DOHH2 (cell line): ENCODE measurements around the gene ADRA2A.

ENCODE experiments used
- H3F3A ChIP-seq: fragments of 200-600 bp; sonication (generic), shearing (Covaris generic); 2 replicates; pipeline ENCODE4 v1.6.0; 2016; ENCODE audit warnings: antibody characterized with exemption, mild to moderate bottlenecking; ENCODE audit not compliant: control insufficient read depth, insufficient read depth
- H3K27ac ChIP-seq: fragments of 200-600 bp; sonication (generic); 2 replicates; pipeline ENCODE4 v1.5.1; 2014; ENCODE audit warnings: low read depth, mild to moderate bottlenecking, low read length, moderate library complexity
- H3K27me3 ChIP-seq: fragments of 200-600 bp; sonication (generic); 2 replicates; pipeline ENCODE4 v1.6.1; 2014; ENCODE audit warnings: mild to moderate bottlenecking, low read length, mixed read lengths; ENCODE audit not compliant: control insufficient read depth
- H3K36me3 ChIP-seq: fragments of 200-600 bp; sonication (generic); 2 replicates; pipeline ENCODE4 v1.6.1; 2014; ENCODE audit warnings: mild to moderate bottlenecking, low read length, moderate library complexity, mixed read lengths; ENCODE audit not compliant: control insufficient read depth
- H3K4me1 ChIP-seq: fragments of 200-600 bp; sonication (generic); 2 replicates; pipeline ENCODE4 v1.6.1; 2014; ENCODE audit warnings: mild to moderate bottlenecking, low read length, mixed read lengths; ENCODE audit not compliant: control insufficient read depth
- H3K4me2 ChIP-seq: fragments of 200-600 bp; sonication (generic); 2 replicates; pipeline ENCODE4 v1.6.0; 2014; ENCODE audit warnings: mild to moderate bottlenecking, low read length, moderate library complexity
- H3K4me3 ChIP-seq: fragments of 200-600 bp; sonication (generic); 2 replicates; pipeline ENCODE4 v1.5.1; 2014; ENCODE audit warnings: mild to moderate bottlenecking, low read length, mixed read lengths
- H3K79me2 ChIP-seq: fragments of 200-600 bp; sonication (generic); 2 replicates; pipeline ENCODE4 v1.6.1; 2014; ENCODE audit warnings: mild to moderate bottlenecking, low read length, mixed read lengths; ENCODE audit not compliant: control insufficient read depth
- H3K9me2 ChIP-seq: fragments of 200-600 bp; sonication (generic); replicated peaks from 2 replicates; pipeline ENCODE4 v1.6.1; 2014; ENCODE audit warnings: mild to moderate bottlenecking, low read length, mixed read lengths; ENCODE audit not compliant: control insufficient read depth
- H3K9me3 ChIP-seq: fragments of 200-600 bp; sonication (generic); 2 replicates; pipeline ENCODE4 v1.6.1; 2014; ENCODE audit warnings: antibody characterized with exemption, low read length, mixed read lengths; ENCODE audit not compliant: control insufficient read depth, insufficient read depth
- H4K20me1 ChIP-seq: fragments of 200-600 bp; sonication (generic); 2 replicates; pipeline ENCODE4 v1.6.0; 2014; ENCODE audit warnings: low read depth, mild to moderate bottlenecking, antibody characterized with exemption, low read length, moderate library complexity; ENCODE audit not compliant: control insufficient read depth, insufficient read depth
- EZH2phosphoT487 ChIP-seq: fragments of 200-600 bp; sonication (generic); IDR thresholded peaks from 2 replicates; pipeline ENCODE4 v1.6.1; 2017; ENCODE audit warnings: borderline replicate concordance, mild to moderate bottlenecking, antibody characterized with exemption, low read length, moderate library complexity, mixed read lengths
- TF ChIP-seq, protein P1 (sequence below): fragments of 200-600 bp; sonication (generic); IDR thresholded peaks from one replicate; pipeline ENCODE4 v1.5.1; 2014; ENCODE audit warnings: antibody characterized with exemption, mild to moderate bottlenecking, low read depth, low read length; ENCODE audit not compliant: poor library complexity, severe bottlenecking

ADRA2A gene

DNA sequence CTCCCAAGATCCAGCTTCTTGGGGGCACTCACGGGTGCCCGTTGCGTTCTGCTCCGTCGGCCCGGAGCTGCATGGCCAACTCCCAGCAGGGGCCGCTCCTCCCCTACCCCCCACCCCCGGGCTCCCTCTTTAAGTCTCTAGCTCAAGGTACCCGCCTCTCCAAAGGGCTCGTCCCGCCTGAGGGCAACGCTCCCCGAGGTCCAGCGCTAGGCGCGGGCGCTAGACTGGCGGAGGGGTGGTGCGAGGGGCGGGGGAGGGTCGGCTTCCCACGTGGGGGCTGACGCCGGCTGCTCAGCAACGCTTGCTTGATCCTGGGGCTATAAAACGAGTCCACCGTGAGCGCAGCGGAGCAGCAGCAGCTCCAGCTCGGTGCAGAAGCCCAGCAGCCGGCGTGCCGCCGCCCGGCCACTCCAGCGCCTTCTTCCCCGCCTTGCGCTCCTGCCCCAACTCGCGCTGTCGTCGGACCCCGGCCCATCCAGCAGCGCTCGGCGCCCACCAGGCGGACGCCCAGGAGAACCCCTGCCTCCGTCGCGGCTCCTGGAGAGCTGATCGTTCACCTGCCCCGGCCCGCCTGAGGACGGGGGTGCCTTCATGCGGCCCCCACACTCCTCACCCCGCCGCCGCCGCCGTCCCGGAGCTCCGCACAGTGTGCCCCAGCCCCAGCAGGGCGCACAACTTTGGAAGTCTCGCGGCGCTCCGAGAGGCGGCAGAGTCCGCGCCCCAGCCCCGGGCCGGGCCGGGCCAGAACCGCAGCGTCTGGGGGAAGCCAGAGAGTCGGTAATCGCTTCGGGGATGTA lies at the start of gene ADRA2A:
ADRA2A (plus strand) TSS at position 348 of the 797 bp plus-strand sequence. CDS start 968 bp downstream, outside the sequence.
- Histone ChIP-seq H3K27ac (no peak within 1 kb of the TSS), H3K36me3 (no peaks in the 10 kb centered on the region), H4K20me1 (no peaks in the 10 kb centered on the region), H3K4me2 (peak within 1 kb of the TSS; percentile 29), H3F3A (no peaks in the 10 kb centered on the region), H3K79me2 (no peaks in the 10 kb centered on the region), H3K4me3 (peak within 1 kb of the TSS; percentile 31; the same call in 1 of the 2 replicates), H3K27me3 (peaks cover 16% of the 10 kb centered on the region), H3K9me3 (peaks cover 3% of the 10 kb centered on the region; the same call in 1 of the 2 replicates), H3K9me2 (no peaks in the 10 kb centered on the region), H3K4me1 (no peaks in the 10 kb centered on the region)
- TF ChIP-seq, protein P1, sequence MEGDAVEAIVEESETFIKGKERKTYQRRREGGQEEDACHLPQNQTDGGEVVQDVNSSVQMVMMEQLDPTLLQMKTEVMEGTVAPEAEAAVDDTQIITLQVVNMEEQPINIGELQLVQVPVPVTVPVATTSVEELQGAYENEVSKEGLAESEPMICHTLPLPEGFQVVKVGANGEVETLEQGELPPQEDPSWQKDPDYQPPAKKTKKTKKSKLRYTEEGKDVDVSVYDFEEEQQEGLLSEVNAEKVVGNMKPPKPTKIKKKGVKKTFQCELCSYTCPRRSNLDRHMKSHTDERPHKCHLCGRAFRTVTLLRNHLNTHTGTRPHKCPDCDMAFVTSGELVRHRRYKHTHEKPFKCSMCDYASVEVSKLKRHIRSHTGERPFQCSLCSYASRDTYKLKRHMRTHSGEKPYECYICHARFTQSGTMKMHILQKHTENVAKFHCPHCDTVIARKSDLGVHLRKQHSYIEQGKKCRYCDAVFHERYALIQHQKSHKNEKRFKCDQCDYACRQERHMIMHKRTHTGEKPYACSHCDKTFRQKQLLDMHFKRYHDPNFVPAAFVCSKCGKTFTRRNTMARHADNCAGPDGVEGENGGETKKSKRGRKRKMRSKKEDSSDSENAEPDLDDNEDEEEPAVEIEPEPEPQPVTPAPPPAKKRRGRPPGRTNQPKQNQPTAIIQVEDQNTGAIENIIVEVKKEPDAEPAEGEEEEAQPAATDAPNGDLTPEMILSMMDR: no peak
- no peak for TF ChIP-seq EZH2phosphoT487

DNA sequence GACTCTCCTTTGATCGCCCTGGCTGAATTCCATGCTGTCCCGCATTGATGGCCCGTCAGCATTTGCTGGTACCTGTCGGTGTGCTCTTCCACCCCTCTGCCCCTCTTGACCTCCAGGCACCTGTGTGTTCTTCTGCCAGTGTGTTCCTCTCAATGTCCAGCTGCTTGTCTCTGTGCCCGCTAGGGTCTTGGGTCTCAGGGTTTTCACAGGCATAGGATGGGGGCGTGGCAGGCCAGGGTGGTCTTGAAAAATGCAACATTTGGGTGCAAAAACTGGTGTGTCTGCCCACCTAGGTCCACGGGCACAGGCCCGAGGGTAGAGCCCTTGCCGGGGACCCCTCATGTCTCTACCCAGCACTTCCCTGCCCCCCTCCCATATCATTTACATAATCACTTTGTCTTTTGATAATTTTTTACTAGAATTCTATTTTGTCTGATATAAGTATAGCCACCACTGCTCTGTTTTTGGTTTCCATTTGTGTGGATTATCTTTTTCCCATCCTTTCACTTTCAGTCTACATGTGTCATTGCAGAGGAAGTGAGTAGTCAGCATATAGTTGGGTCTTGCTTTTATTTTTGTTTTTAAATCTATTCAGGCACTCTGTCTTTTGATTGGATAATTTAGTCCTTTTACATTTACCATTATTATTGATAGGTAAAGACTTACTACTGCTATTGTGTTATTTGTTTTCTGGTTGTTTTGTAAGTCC lies 46.6 kb upstream of the ADRA2A start:
- H3K9me3 ChIP-seq: no peaks in the 10 kb centered on the region; the same call in 1 of the 2 replicates
- H3K36me3 ChIP-seq: no peaks in the 10 kb centered on the region
- TF ChIP-seq, protein P1: no peak
- TF ChIP-seq EZH2phosphoT487: no peak
- no peaks in the 10 kb centered on the region for H3F3A ChIP-seq
- H4K20me1 ChIP-seq: no peaks in the 10 kb centered on the region
- H3K4me1 ChIP-seq: no peaks in the 10 kb centered on the region
- no peak overlapping the region for H3K27ac ChIP-seq
- no peaks in the 10 kb centered on the region for H3K79me2 ChIP-seq
- H3K4me3 ChIP-seq: no peak overlapping the region
- H3K9me2 ChIP-seq: no peaks in the 10 kb centered on the region
- no peaks in the 10 kb centered on the region for H3K27me3 ChIP-seq
- no peak overlapping the region for H3K4me2 ChIP-seq

DNA sequence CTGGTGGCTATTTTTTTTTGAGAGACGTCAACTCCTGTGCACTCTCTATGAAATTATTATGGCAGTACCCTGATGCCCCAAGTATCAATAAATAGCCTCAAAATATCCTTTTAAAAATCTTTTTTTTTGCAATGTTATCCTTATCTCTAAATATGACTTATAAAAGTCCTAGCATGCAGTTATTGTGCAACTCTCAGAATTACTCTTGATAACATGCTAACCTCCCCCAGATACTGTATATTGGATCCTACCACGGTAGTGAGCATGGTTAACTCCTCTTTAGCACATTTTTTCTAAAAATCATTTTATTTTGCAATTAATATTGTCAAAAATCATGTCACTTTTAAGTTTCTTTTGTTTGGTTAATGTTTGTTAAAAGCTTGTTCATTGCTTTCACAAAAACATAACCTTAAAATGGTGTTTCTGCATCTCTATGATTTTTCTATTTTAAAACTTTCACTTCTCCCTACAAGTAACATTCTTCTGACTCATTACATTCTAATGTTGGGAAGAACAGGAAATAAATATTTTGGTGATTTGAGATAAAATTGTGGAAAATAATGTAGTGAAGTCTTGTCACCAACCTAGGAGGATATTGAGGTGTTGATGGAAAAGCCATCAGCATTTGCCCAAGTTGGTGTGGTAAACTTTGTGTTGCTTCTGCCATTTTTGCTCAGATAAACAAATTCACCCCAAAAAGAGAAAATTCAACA lies 42.1 kb upstream of the ADRA2A start:
- Histone ChIP-seq H3K36me3 (no peaks in the 10 kb centered on the region), H3K4me2 (no peak overlapping the region), H3K4me3 (no peak overlapping the region)

More for the DNA sequence above, 42.1 kb upstream of the ADRA2A start:
- H3F3A ChIP-seq: no peaks in the 10 kb centered on the region
- H4K20me1 ChIP-seq: no peaks in the 10 kb centered on the region
- H3K4me1 ChIP-seq: no peaks in the 10 kb centered on the region
- H3K27me3 ChIP-seq: no peaks in the 10 kb centered on the region
- no peaks in the 10 kb centered on the region for H3K9me2 ChIP-seq
- H3K27ac ChIP-seq: no peak overlapping the region
- peaks cover 4% of the 10 kb centered on the region; the same call in 1 of the 2 replicates for H3K9me3 ChIP-seq
- no peak for TF ChIP-seq EZH2phosphoT487
- TF ChIP-seq, protein P1: no peak
- no peaks in the 10 kb centered on the region for H3K79me2 ChIP-seq
